Tibial nerve (tissue), 4 donors: ENCODE measurements around the gene ACOT9.

Experiments used
- CTCF ChIP-seq, 5 experiments: fragments of 200-600 bp in 3 of 5; fragments of 450-650 bp in 2 of 5; sonication (generic) in 3 of 5; IDR thresholded peaks; one replicate each; pipeline ENCODE4 v1.5.1; 2016 to 2019; ENCODE audit warnings: antibody characterized with exemption in 5 of 5, mild to moderate bottlenecking in 3 of 5, moderate library complexity in 2 of 5
- EP300 ChIP-seq, 2 donors: sonication (generic); formaldehyde crosslinking; IDR thresholded peaks; one replicate each; pipeline ENCODE4 v1.6.1; 2017; ENCODE audit warnings: antibody characterized with exemption in 2 of 2, mild to moderate bottlenecking in 1 of 2
- POLR2A ChIP-seq, 2 donors: fragments of 450-650 bp; IDR thresholded peaks; one replicate each; pipeline ENCODE4 v1.6.1; 2017; ENCODE audit warnings: antibody characterized with exemption in 2 of 2, mild to moderate bottlenecking in 2 of 2, moderate library complexity in 2 of 2

GRCh38 chrX:23727206-23727605, 15.9 kb downstream of the ACOT9 start:
- TF ChIP-seq CTCF (IDR thresholded peaks at IDR 0.05) (no peak), POLR2A (IDR thresholded peaks at IDR 0.05) (no peak), EP300 (IDR thresholded peaks at IDR 0.05) (no peak)
